ENCODE measurements around the gene ADAMTSL1.

DNA sequence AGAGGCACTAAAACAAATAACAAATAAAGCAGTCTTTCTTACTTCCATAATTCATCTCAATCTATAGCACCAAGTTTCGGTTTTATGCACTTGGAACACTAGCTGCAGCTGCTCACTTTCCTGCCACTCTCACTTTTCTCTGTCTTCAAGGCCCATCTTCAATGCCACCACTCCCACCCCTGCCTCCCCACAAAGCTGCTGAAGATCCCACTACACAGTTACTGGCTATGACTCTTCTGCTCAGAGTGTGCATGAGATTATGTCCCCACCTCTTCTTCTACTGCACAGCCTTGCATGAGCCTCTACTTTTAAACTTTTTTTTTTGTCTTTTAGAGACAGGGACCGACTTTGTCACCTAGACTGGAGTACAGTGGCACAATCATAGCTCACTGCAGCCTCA is 481.7 kb downstream of the ADAMTSL1 start:
- TF ChIP-seq, protein P1, sequence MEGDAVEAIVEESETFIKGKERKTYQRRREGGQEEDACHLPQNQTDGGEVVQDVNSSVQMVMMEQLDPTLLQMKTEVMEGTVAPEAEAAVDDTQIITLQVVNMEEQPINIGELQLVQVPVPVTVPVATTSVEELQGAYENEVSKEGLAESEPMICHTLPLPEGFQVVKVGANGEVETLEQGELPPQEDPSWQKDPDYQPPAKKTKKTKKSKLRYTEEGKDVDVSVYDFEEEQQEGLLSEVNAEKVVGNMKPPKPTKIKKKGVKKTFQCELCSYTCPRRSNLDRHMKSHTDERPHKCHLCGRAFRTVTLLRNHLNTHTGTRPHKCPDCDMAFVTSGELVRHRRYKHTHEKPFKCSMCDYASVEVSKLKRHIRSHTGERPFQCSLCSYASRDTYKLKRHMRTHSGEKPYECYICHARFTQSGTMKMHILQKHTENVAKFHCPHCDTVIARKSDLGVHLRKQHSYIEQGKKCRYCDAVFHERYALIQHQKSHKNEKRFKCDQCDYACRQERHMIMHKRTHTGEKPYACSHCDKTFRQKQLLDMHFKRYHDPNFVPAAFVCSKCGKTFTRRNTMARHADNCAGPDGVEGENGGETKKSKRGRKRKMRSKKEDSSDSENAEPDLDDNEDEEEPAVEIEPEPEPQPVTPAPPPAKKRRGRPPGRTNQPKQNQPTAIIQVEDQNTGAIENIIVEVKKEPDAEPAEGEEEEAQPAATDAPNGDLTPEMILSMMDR (IDR thresholded peaks at IDR 0.05; ENCODE audit: insufficient read depth, low read depth, low read length): no peak
- no peak for TF ChIP-seq EZH2 (IDR thresholded peaks at IDR 0.05; ENCODE audit: insufficient read depth, low read length)

Data from astrocyte (in vitro differentiated cells and primary cell).